PC-3 (cell line): ENCODE measurements around the gene DMD. TPM values are rescaled to one million over a fixed set of nuclear protein-coding genes. Genes with fewer than 3 reads are reported as not detected.

Source experiments
- ATAC-seq: fragments of 200-7000 bp; cut with Tn5 transposase; 2 replicates; pipeline ENCODE4 v1.9.1; 2020; ENCODE audit warnings: mild to moderate bottlenecking, moderate library complexity
- BruUV-seq: library from RNA; stranded (reverse); fragments of 400-500 nt; replicated peaks from 2 replicates; lab custom pipeline; 2021; lab: Mats Ljungman, UMichigan
- CTCF ChIA-PET: fragments of 300-600 bp; sonication (Branson Sonifier 250); formaldehyde crosslinking; loops from one replicate; lab custom pipeline; 2022; ENCODE audit warnings: antibody characterized with exemption; lab: Charles Lee
- POLR2A ChIA-PET: fragments of 300-600 bp; sonication (Branson Sonifier 250); formaldehyde crosslinking; loops from one replicate; lab custom pipeline; 2022; ENCODE audit warnings: antibody characterized with exemption; ENCODE audit not compliant: unreplicated experiment; lab: Charles Lee
- DNase-seq: peaks from one replicate; pipeline ENCODE4 v3.0.0-alpha.2; 2015
- H2AFZ ChIP-seq: fragments of 300-600 bp; sonication (generic); 2 replicates; pipeline ENCODE4 v1.6.0; 2016; ENCODE audit warnings: antibody characterized with exemption, low read length
- H3F3A ChIP-seq: fragments of 300-600 bp; sonication (generic); one replicate; pipeline ENCODE4 v1.6.0; 2017; ENCODE audit warnings: antibody characterized with exemption, low read length, control low read depth, mild to moderate bottlenecking; ENCODE audit not compliant: unreplicated experiment
- H3K27ac ChIP-seq: fragments of 300-600 bp; sonication (generic); 2 replicates; pipeline ENCODE4 v1.5.1; 2016; ENCODE audit warnings: mild to moderate bottlenecking, low read length
- H3K27me3 ChIP-seq: fragments of 300-600 bp; sonication (generic); 2 replicates; pipeline ENCODE4 v1.6.1; 2016; ENCODE audit warnings: low read length, mixed read lengths
- H3K36me3 ChIP-seq: fragments of 300-600 bp; sonication (generic); 2 replicates; pipeline ENCODE4 v1.6.1; 2016; ENCODE audit warnings: low read depth, mixed run types, low read length, mixed read lengths
- H3K4me1 ChIP-seq: fragments of 300-600 bp; sonication (generic); 2 replicates; pipeline ENCODE4 v1.5.1; 2016; ENCODE audit warnings: low read length; ENCODE audit not compliant: insufficient read depth
- H3K4me2 ChIP-seq: fragments of 300-600 bp; sonication (generic); 2 replicates; pipeline ENCODE4 v1.6.0; 2016; ENCODE audit warnings: low read length
- H3K4me3 ChIP-seq: fragments of 300-600 bp; sonication (generic); 2 replicates; pipeline ENCODE4 v1.5.1; 2016; ENCODE audit warnings: mild to moderate bottlenecking, low read length, mixed read lengths
- H3K79me2 ChIP-seq: fragments of 300-600 bp; sonication (generic); 2 replicates; pipeline ENCODE4 v1.6.1; 2017; ENCODE audit warnings: low read length, mixed read lengths
- H3K9ac ChIP-seq: fragments of 300-600 bp; sonication (generic); 2 replicates; pipeline ENCODE4 v1.6.0; 2016; ENCODE audit warnings: mild to moderate bottlenecking, low read length
- H3K9me2 ChIP-seq: fragments of 300-600 bp; sonication (generic); replicated peaks from 2 replicates; pipeline ENCODE4 v1.6.1; 2016; ENCODE audit warnings: mixed run types, low read length, mixed read lengths
- H3K9me3 ChIP-seq: fragments of 300-600 bp; sonication (generic); 2 replicates; pipeline ENCODE4 v1.6.1; 2016; ENCODE audit warnings: low read length, mixed read lengths
- H4K20me1 ChIP-seq: fragments of 300-600 bp; sonication (generic); 2 replicates; pipeline ENCODE4 v1.6.1; 2016; ENCODE audit warnings: low read length, mixed read lengths
- CTCF ChIP-seq: fragments of 300-600 bp; sonication (generic); conservative IDR thresholded peaks from 2 replicates; pipeline ENCODE4 v1.5.1; 2017; ENCODE audit warnings: antibody characterized with exemption, low read depth, mild to moderate bottlenecking, low read length
- EZH2 ChIP-seq: fragments of 300-600 bp; sonication (generic); IDR thresholded peaks from one replicate; pipeline ENCODE4 v1.6.1; 2017; ENCODE audit warnings: antibody characterized with exemption, mild to moderate bottlenecking, low read length; ENCODE audit not compliant: unreplicated experiment
- EZH2phosphoT487 ChIP-seq: fragments of 300-600 bp; sonication (generic); IDR thresholded peaks from 2 replicates; pipeline ENCODE4 v1.6.1; 2018; ENCODE audit warnings: mild to moderate bottlenecking, antibody characterized with exemption, low read length, borderline replicate concordance
- intact Hi-C: fragments of 100-400 bp; cut with micrococcal nuclease; formaldehyde crosslinking; loops from 2 replicates; pipeline ENCODE4 v1.9.0; 2023
- total RNA-seq: library from RNA; depleted of rRNA; stranded (reverse); fragments of >200 nt; gene quantifications from 2 replicates; pipeline ENCODE4 v1.2.3, GENCODE V29; 2014

DMD gene
- total RNA-seq, 1 experiment from 2014 or later = not detected

- no peak overlapping the region for H3K27ac ChIP-seq
- H3K4me1 ChIP-seq = no peaks in the 10 kb centered on the region
- ChIA-PET CTCF (no interaction called here), POLR2A (no interaction called here)
- TF ChIP-seq CTCF (no peak), EZH2 (no peak), EZH2phosphoT487 (no peak)
- H3K4me3 ChIP-seq = no peak overlapping the region
- no peak overlapping the region for H3K9ac ChIP-seq
- H3K9me3 ChIP-seq = no peaks in the 10 kb centered on the region
- no peak overlapping the region for H3K4me2 ChIP-seq
- DNase-seq (no peak), ATAC-seq (no peak)
- H2AFZ ChIP-seq = no peak overlapping the region
- H3K9me2 ChIP-seq = no peaks in the 10 kb centered on the region
- no peaks in the 10 kb centered on the region for H3K36me3 ChIP-seq
- no peaks in the 10 kb centered on the region for H3F3A ChIP-seq
- BruUV-seq = no TSS peak
- intact Hi-C loops = no loop called here
- no peaks in the 10 kb centered on the region for H3K79me2 ChIP-seq
- H3K27me3 ChIP-seq = no peaks in the 10 kb centered on the region
- no peaks in the 10 kb centered on the region for H4K20me1 ChIP-seq
These were observed 1761.4 kb downstream of the DMD start for GRCh38 chrX:31449965-31450364.

- CTCF ChIA-PET = no interaction called here
- no TSS peak for BruUV-seq
- no peak for TF ChIP-seq EZH2
- TF ChIP-seq EZH2phosphoT487 = no peak
- no peak for TF ChIP-seq CTCF
These were observed 1762.3 kb downstream of the DMD start for GRCh38 chrX:31449081-31449480.

GRCh38 chrX:31445542-31445941 is 1765.8 kb downstream of the DMD start:
- Histone ChIP-seq H3K4me2 (no peak overlapping the region), H3K9ac (no peak overlapping the region), H3K36me3 (no peaks in the 10 kb centered on the region), H3K4me1 (no peaks in the 10 kb centered on the region), H3K27me3 (no peaks in the 10 kb centered on the region), H3K27ac (no peak overlapping the region), H3K9me2 (no peaks in the 10 kb centered on the region), H3K9me3 (no peaks in the 10 kb centered on the region), H4K20me1 (no peaks in the 10 kb centered on the region), H2AFZ (no peak overlapping the region), H3K4me3 (no peak overlapping the region), H3K79me2 (no peaks in the 10 kb centered on the region), H3F3A (no peaks in the 10 kb centered on the region)
- intact Hi-C loops = no loop called here
- TF ChIP-seq CTCF (no peak), EZH2 (no peak), EZH2phosphoT487 (no peak)
- ChIA-PET CTCF (no interaction called here), POLR2A (no interaction called here)
- DNase-seq = no peak
- no TSS peak for BruUV-seq
- ATAC-seq = no peak

More at GRCh38 chrX:31449081-31449480, 1762.3 kb downstream of the DMD start:
- Histone ChIP-seq H3K9me3 (no peaks in the 10 kb centered on the region), H3K36me3 (no peaks in the 10 kb centered on the region), H3K9me2 (no peaks in the 10 kb centered on the region), H2AFZ (no peak overlapping the region), H3K4me3 (no peak overlapping the region), H3K9ac (no peak overlapping the region), H4K20me1 (no peaks in the 10 kb centered on the region), H3K27ac (no peak overlapping the region), H3K79me2 (no peaks in the 10 kb centered on the region), H3K4me2 (no peak overlapping the region), H3K27me3 (no peaks in the 10 kb centered on the region), H3K4me1 (no peaks in the 10 kb centered on the region), H3F3A (no peaks in the 10 kb centered on the region)
- POLR2A ChIA-PET = no interaction called here
- DNase-seq (no peak), ATAC-seq (no peak)
- intact Hi-C loops = no loop called here
